Kidney (tissue), 14 donors: ENCODE results near the gene TGM1. TPM values are rescaled to one million over a fixed set of nuclear protein-coding genes. Genes with fewer than 3 reads are reported as not detected.
A peak's percentile ranks its signal among the peaks of the same experiment; 100 is the strongest.

ENCODE experiments used
- DNase-seq, 5 donors: peaks; one replicate each; pipeline ENCODE4 v3.0.0-alpha.2; 2013 to 2020
- FAIRE-seq: peaks from 2 replicates; lab custom pipeline; 2012; peaks lifted over from hg19 to GRCh38; lab: Jason Lieb, UNC
- H3K27ac ChIP-seq, 2 donors: one replicate each; pipeline ENCODE4 v1.7.0; 2013; ENCODE audit warnings: low read depth in 2 of 2, low read length in 2 of 2, inconsistent platforms in 1 of 2
- H3K27me3 ChIP-seq: one replicate; pipeline ENCODE4 v1.7.1; 2013; ENCODE audit warnings: low read length, inconsistent platforms; ENCODE audit not compliant: control insufficient read depth, insufficient read depth
- H3K36me3 ChIP-seq, 3 donors: one replicate each; pipeline versions ENCODE4 v1.7.0 to v1.7.1; 2013; ENCODE audit warnings: low read length in 3 of 3, control low read depth in 1 of 3, inconsistent platforms in 1 of 3; ENCODE audit not compliant: insufficient read depth in 3 of 3, control insufficient read depth in 2 of 3
- H3K4me1 ChIP-seq, 3 donors: one replicate each; pipeline versions ENCODE4 v1.7.0 to v1.7.1; 2013; ENCODE audit warnings: low read length in 3 of 3, inconsistent platforms in 1 of 3, low read depth in 1 of 3; ENCODE audit not compliant: control insufficient read depth in 2 of 3, insufficient read depth in 2 of 3
- H3K4me3 ChIP-seq, 3 donors: one replicate each; pipeline versions ENCODE4 v1.7.0 to v1.8.1; 2013; ENCODE audit warnings: low read length in 3 of 3, control low read depth in 1 of 3, inconsistent platforms in 1 of 3
- H3K9ac ChIP-seq, 3 donors: one replicate each; pipeline versions ENCODE4 v1.7.0 to v1.7.1; 2013; ENCODE audit warnings: low read length in 3 of 3, control low read depth in 1 of 3, inconsistent platforms in 1 of 3
- H3K9me3 ChIP-seq, 3 donors: one replicate each; pipeline versions ENCODE4 v1.7.0 to v1.7.1; 2013; ENCODE audit warnings: low read length in 3 of 3, control low read depth in 1 of 3, inconsistent platforms in 1 of 3; ENCODE audit not compliant: control insufficient read depth in 2 of 3, insufficient read depth in 1 of 3
- CTCF ChIP-seq: IDR thresholded peaks from 3 replicates; pipeline ENCODE4 v1.5.1; 2012; ENCODE audit warnings: mild to moderate bottlenecking, moderate library complexity, borderline replicate concordance; ENCODE audit not compliant: insufficient read depth; ENCODE audit errors: extremely low read depth
- intact Hi-C: fragments of 100-400 bp; cut with DNase I; formaldehyde crosslinking; loops from one replicate; pipeline ENCODE4 v1.11.1; 2022
- polyA plus RNA-seq: library from polyadenylated mRNA; stranded (reverse); fragments of 350-450 nt; fragmentation: Illumina TruSeq; extraction: RNeasy Lipid Tissue Mini Kit (QIAGEN cat#74804); gene quantifications from one replicate; pipeline ENCODE4 v1.2.3, GENCODE V29; 2014; ENCODE audit warnings: low read depth, low replicate concordance; ENCODE audit not compliant: insufficient read depth
- total RNA-seq: library from RNA; stranded (reverse); fragmentation: NEBNext Ultra II Directional; extraction: Animal tissue kit (Norgen Biotek cat#: 25700); gene quantifications from one replicate; pipeline ENCODE4 v1.2.1, GENCODE V29; 2021
- donor health status: control.
- donor health status: control.
- donor health status: control.
- donor health status: control.
- donor health status: control.
- donor health status: DM: yes; HTN: yes; CAD: no.
- donor health status: Normal renal cell carcinoma (clear cell type).

The TGM1 gene
- total and polyA plus RNA-seq, 2 donors from 2014 or later, result 4.5 to 13.1 TPM

GRCh38 chr14:24310646-24311604 is 47.9 kb upstream of the TGM1 start, which contains the start of gene LTB4R:
Gene LTB4R, plus strand, starts transcription at chr14:24311502. Its CDS starts 4,150 bp downstream, at chr14:24315652.
- peak within 1 kb of the TSS in 1 of 3 donors; percentile 30 for H3K9ac ChIP-seq
- peak within 1 kb of the TSS; percentile 68 to 72 for H3K27ac ChIP-seq
- peaks cover 0 to 11% (median 7%) of the 10 kb centered on the region in 3 donors for H3K36me3 ChIP-seq
- FAIRE-seq (no peak), DNase-seq (peak; percentile 89 to 94 (median 90))
- TF ChIP-seq CTCF, result peak; percentile 7
- peaks cover 0 to 46% (median 38%) of the 10 kb centered on the region in 3 donors for H3K4me1 ChIP-seq
- H3K4me3 ChIP-seq, result peak within 1 kb of the TSS in 2 of 3 donors; percentile 18 to 49
- no peaks in the 10 kb centered on the region for H3K9me3 ChIP-seq
- H3K27me3 ChIP-seq, result peaks cover 3% of the 10 kb centered on the region
- intact Hi-C loops, result no loop called here

- Histone ChIP-seq H3K27ac (peak overlapping the region; percentile 68 to 72), H3K9ac (peak overlapping the region in 1 of 3 donors; percentile 17), H3K4me1 (peaks cover 0 to 44% (median 38%) of the 10 kb centered on the region in 3 donors), H3K4me3 (peak overlapping the region in 2 of 3 donors; percentile 18 to 49), H3K27me3 (no peaks in the 10 kb centered on the region), H3K9me3 (no peaks in the 10 kb centered on the region), H3K36me3 (peaks cover under 1 to 17% (median 9%) of the 10 kb centered on the region in 3 donors)
- DNase-seq (no peak), FAIRE-seq (no peak)
- TF ChIP-seq CTCF, result no peak
- intact Hi-C loops, result no loop called here
Observed at GRCh38 chr14:24310265-24310645, 47.3 kb upstream of the TGM1 start.

DNA sequence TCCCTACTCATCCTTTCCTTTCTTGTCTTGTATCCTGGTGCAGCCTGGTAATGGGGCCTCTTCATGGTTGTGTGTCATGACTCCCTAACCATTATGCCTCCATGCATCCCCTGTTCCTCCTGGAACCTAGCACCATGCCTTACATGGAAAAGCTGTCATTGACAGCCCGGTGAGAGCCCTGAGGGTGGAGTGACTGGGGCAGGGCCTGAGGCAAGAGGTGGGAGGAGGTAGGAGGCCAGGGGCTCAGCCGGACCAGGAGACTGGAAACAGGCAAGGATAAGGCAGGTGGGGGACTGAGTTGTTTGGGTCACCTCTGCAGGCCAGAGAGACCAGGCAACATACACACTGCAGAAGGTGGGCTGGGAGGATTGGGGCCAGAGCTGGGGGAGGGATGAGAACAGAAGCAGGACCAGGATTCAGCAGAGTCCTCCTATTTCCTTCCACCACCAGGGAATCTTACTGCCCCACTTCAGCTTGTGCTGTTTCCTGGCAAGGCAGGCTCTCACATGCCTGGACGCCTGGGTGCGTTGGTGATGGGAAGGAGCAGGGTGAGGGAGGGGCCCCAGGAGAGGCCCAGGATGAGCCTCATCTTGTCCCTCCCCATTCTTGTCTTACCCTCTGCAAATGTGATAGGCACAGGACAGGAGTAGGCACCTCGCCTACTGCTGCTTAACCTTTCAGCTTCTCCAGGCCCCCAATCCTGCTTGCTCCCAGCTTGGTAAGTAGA is 46.7 kb upstream of the TGM1 start, which contains the start of gene LTB4R2:
Gene LTB4R2, plus strand, starts transcription at position 603 of the 727 bp plus-strand sequence. CDS start 525 bp downstream, outside the sequence.
- DNase-seq (no peak), FAIRE-seq (no peak)
- Histone ChIP-seq H3K27me3 (no peaks in the 10 kb centered on the region), H3K4me3 (peak within 1 kb of the TSS in 2 of 3 donors; percentile 18 to 49), H3K27ac (peak within 1 kb of the TSS; percentile 68 to 72), H3K9me3 (no peaks in the 10 kb centered on the region), H3K36me3 (peaks cover 2 to 23% (median 15%) of the 10 kb centered on the region in 3 donors), H3K9ac (peak within 1 kb of the TSS in 1 of 3 donors; percentile 17), H3K4me1 (peaks cover 0 to 42% (median 38%) of the 10 kb centered on the region in 3 donors)
- TF ChIP-seq CTCF, result no peak
- intact Hi-C loops, result loop anchor here (10.0 kb wide), 1 partner anchor 55 kb away; no protein-coding TSS in a partner anchor
